ENCODE results near the gene RAD1. TPM values are rescaled to one million over a fixed set of nuclear protein-coding genes. Genes with fewer than 3 reads are reported as not detected.

The RAD1 gene
- polyA plus RNA-seq, 1 donor from 2014 or later = 37.2 TPM

DNA sequence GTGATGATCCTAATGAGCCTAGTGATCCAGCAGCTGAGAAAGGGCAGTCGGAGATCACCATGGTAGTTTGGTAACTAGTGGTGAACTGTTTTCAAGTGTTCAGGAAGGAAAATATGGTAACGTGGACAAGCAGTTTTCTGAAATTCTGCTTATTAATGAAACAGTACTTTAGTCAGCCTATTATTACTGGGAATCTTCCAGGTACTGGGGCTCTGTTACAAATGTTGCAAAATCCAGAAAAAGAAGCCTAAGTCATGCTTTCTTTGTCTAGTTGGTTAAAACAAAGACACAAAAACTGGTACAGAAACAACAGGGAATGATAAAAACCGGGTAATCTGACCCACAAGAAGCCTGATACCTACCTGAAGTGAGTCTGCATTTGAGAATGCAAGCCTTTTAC, 58.1 kb downstream of the RAD1 start:
- H3K36me3 ChIP-seq (ENCODE audit: insufficient read depth, low read length) = no peaks in the 10 kb centered on the region
- no peaks in the 10 kb centered on the region for H3F3A ChIP-seq (ENCODE audit: insufficient read depth, low read length, poor library complexity, severe bottlenecking)
- TF ChIP-seq EP300 (conservative IDR thresholded peaks at IDR 0.05; ENCODE audit: poor library complexity, severe bottlenecking) (no peak), MXI1 (conservative IDR thresholded peaks at IDR 0.05; ENCODE audit: poor library complexity, severe bottlenecking) (no peak)
- peaks cover 16% of the 10 kb centered on the region for H3K27me3 ChIP-seq (ENCODE audit: insufficient read depth, low read depth, low read length)
- H3K9me3 ChIP-seq (ENCODE audit: low read length) = no peaks in the 10 kb centered on the region
- no peaks in the 10 kb centered on the region for H3K9me2 ChIP-seq (ENCODE audit: insufficient read depth, low read length)
- H4K20me1 ChIP-seq (ENCODE audit: insufficient read depth) = no peaks in the 10 kb centered on the region
- no peak overlapping the region for H3K4me3 ChIP-seq (ENCODE audit: low read length)
- no peak overlapping the region for H2AFZ ChIP-seq (ENCODE audit: low read depth, low read length)
- no peak overlapping the region for H3K27ac ChIP-seq (ENCODE audit: low read length)
- H3K79me2 ChIP-seq (replicated peaks; ENCODE audit: insufficient read depth, low read length) = no peaks in the 10 kb centered on the region
- H3K9ac ChIP-seq (ENCODE audit: low read length) = no peak overlapping the region
- H3K4me2 ChIP-seq (ENCODE audit: low read length) = no peak overlapping the region

Other genes with a start within 250 kb of the RAD1 start
- gene TTC23L, start 76.3 kb downstream of the RAD1 start, polyA plus RNA-seq = 5.1 and 8.3 TPM in 2 replicates
- gene BRIX1, start 207 bp upstream of the RAD1 start, polyA plus RNA-seq = 24.9 and 29.2 TPM in 2 replicates
- gene DNAJC21, start 14.1 kb upstream of the RAD1 start, polyA plus RNA-seq = 14.9 and 17.0 TPM in 2 replicates
- not detected in 2 replicates for gene AGXT2, start 132.4 kb upstream of the RAD1 start, polyA plus RNA-seq